ENCODE data around the gene SNRPA1. TPM values are rescaled to one million over a fixed set of nuclear protein-coding genes. Genes with fewer than 3 reads are reported as not detected.

The SNRPA1 gene
- total RNA-seq, 1 experiment from 2014 or later = 62.6 TPM

GRCh38 chr15:101258238-101259144, 36.6 kb downstream of the SNRPA1 start:
- peak; percentile 48 for DNase-seq (ENCODE audit: low spot score)

GRCh38 chr15:101256757-101257156, 38.3 kb downstream of the SNRPA1 start:
- DNase-seq (ENCODE audit: low spot score) = no peak

GRCh38 chr15:101255615-101256241, 39.3 kb downstream of the SNRPA1 start:
- DNase-seq (ENCODE audit: low spot score) = no peak

GRCh38 chr15:101255051-101255395, 40.0 kb downstream of the SNRPA1 start:
- no peak for DNase-seq (ENCODE audit: low spot score)

- no peak for DNase-seq (ENCODE audit: low spot score)
These were observed 40.6 kb downstream of the SNRPA1 start for GRCh38 chr15:101254157-101255050.

GRCh38 chr15:101252836-101253235, 42.2 kb downstream of the SNRPA1 start:
- no peak for DNase-seq (ENCODE audit: low spot score)

GRCh38 chr15:101251830-101252820, 42.9 kb downstream of the SNRPA1 start, which contains the start of gene CHSY1:
TSS of gene CHSY1 (minus strand) at chr15:101252048. CDS start at chr15:101251456, 592 bp downstream.
- peak; percentile 67 for DNase-seq (ENCODE audit: low spot score)

GRCh38 chr15:101250873-101251829, 43.9 kb downstream of the SNRPA1 start:
- DNase-seq (ENCODE audit: low spot score) = no peak

GRCh38 chr15:101250341-101250831, 44.7 kb downstream of the SNRPA1 start:
- DNase-seq (ENCODE audit: low spot score) = peak; percentile 57

GRCh38 chr15:101248274-101248673, 46.8 kb downstream of the SNRPA1 start:
- DNase-seq (ENCODE audit: low spot score) = no peak

GRCh38 chr15:101246824-101247745, 48.0 kb downstream of the SNRPA1 start:
- no peak for DNase-seq (ENCODE audit: low spot score)

- no peak for DNase-seq (ENCODE audit: low spot score)
These were observed 48.7 kb downstream of the SNRPA1 start for GRCh38 chr15:101246391-101246790.

- no peak for DNase-seq (ENCODE audit: low spot score)
These were observed 50.0 kb downstream of the SNRPA1 start for GRCh38 chr15:101244889-101245668.

- no peak for DNase-seq (ENCODE audit: low spot score)
These were observed 50.8 kb downstream of the SNRPA1 start for GRCh38 chr15:101244036-101244781.

GRCh38 chr15:101243420-101243819, 51.6 kb downstream of the SNRPA1 start:
- DNase-seq (ENCODE audit: low spot score) = no peak

GRCh38 chr15:101242999-101243336, 52.1 kb downstream of the SNRPA1 start:
- peak; percentile 37 for DNase-seq (ENCODE audit: low spot score)

All from A172 (cell line).